Activated CD4-positive, alpha-beta T cell treated with anti-CD3 and anti-CD28 coated beads, Interleukin-2, Interleukin-6, amounts not matched to agents 100 ng/mL and 50 ng/mL, durations not matched to agents 16 hours and 8 hours (primary cell): ENCODE data around the gene NFIC.
"Not testable (repeated sequence)": the region's sequence is repeated elsewhere in the genome, so short reads cannot be mapped to it uniquely, and the experiment has no call there.

ENCODE experiments used
- DNase-seq: peaks from one replicate; pipeline ENCODE4 v3.0.0-alpha.2; 2020

NFIC gene

GRCh38 chr19:3401004-3401768 lies 34.8 kb downstream of the NFIC start:
- no peak for DNase-seq

- no peak for DNase-seq
Measured at GRCh38 chr19:3402631-3403443, 36.5 kb downstream of the NFIC start.

GRCh38 chr19:3403489-3404323 lies 37.3 kb downstream of the NFIC start:
- DNase-seq, result no peak

- no peak for DNase-seq
Measured at GRCh38 chr19:3404324-3405260, 38.2 kb downstream of the NFIC start.

GRCh38 chr19:3405261-3405653 lies 38.9 kb downstream of the NFIC start:
- no peak for DNase-seq

- DNase-seq, result no peak
Measured at GRCh38 chr19:3406571-3407111, 40.3 kb downstream of the NFIC start.

- no peak for DNase-seq
Measured at GRCh38 chr19:3407556-3408516, 41.5 kb downstream of the NFIC start.

GRCh38 chr19:3408996-3409345 lies 42.6 kb downstream of the NFIC start:
- no peak for DNase-seq

- no peak for DNase-seq
Measured at GRCh38 chr19:3409346-3410064, 43.1 kb downstream of the NFIC start.

- DNase-seq, result no peak
Measured at GRCh38 chr19:3411636-3412035, 45.3 kb downstream of the NFIC start.

GRCh38 chr19:3412066-3412465 lies 45.7 kb downstream of the NFIC start:
- no peak for DNase-seq

- DNase-seq, result no peak
Measured at GRCh38 chr19:3413796-3414327, 47.5 kb downstream of the NFIC start.

GRCh38 chr19:3415695-3416094 lies 49.3 kb downstream of the NFIC start:
- DNase-seq, result no peak

GRCh38 chr19:3420244-3420755 lies 53.9 kb downstream of the NFIC start:
- DNase-seq, result no peak

GRCh38 chr19:3420909-3421619 lies 54.7 kb downstream of the NFIC start:
- no peak for DNase-seq

- DNase-seq, result not testable (repeated sequence)
Measured at GRCh38 chr19:3421656-3422055, 55.3 kb downstream of the NFIC start.

GRCh38 chr19:3423183-3423829 lies 56.9 kb downstream of the NFIC start:
- DNase-seq, result no peak

- no peak for DNase-seq
Measured at GRCh38 chr19:3426433-3426832, 60.0 kb downstream of the NFIC start.
